Omental fat pad (tissue), 4 donors: Measurements from ENCODE around the gene GOLGA2. TPM values are rescaled to one million over a fixed set of nuclear protein-coding genes. Genes with fewer than 3 reads are reported as not detected.
"Not testable (repeated sequence)": the region's sequence is repeated elsewhere in the genome, so short reads cannot be mapped to it uniquely, and the experiment has no call there.

Experiments used
- ATAC-seq: fragments of 150-250 bp; one replicate; pipeline ENCODE4 v1.9.1; 2016; ENCODE audit warnings: mild to moderate bottlenecking, moderate library complexity; ENCODE audit not compliant: low FRiP score
- DNase-seq: peaks from one replicate; pipeline ENCODE4 v3.0.0-alpha.2; 2019; ENCODE audit warnings: low spot score
- CTCF ChIP-seq, 3 donors: fragments of 450-650 bp; IDR thresholded peaks; one replicate each; pipeline ENCODE4 v1.5.1; 2016 to 2017; ENCODE audit warnings: antibody characterized with exemption in 3 of 3, mild to moderate bottlenecking in 3 of 3, moderate library complexity in 2 of 3
- total RNA-seq, 4 donors: library from RNA; depleted of rRNA; stranded (reverse); fragments of >200 nt; gene quantifications; one replicate each; pipeline ENCODE4 v1.1.0, GENCODE V29; 2016

GOLGA2 gene
- total RNA-seq, 4 donors from 2014 or later = 63.0 to 99.8 (median 75.9) TPM

- TF ChIP-seq CTCF (IDR thresholded peaks at IDR 0.05) = no peak
- ATAC-seq = no peak
- no peak for DNase-seq
Observed at GRCh38 chr9:128233817-128234406, 41.9 kb downstream of the GOLGA2 start.

- ATAC-seq (peak; percentile 41), DNase-seq (no peak)
Observed at GRCh38 chr9:128232528-128233428, 43.0 kb downstream of the GOLGA2 start.

DNA sequence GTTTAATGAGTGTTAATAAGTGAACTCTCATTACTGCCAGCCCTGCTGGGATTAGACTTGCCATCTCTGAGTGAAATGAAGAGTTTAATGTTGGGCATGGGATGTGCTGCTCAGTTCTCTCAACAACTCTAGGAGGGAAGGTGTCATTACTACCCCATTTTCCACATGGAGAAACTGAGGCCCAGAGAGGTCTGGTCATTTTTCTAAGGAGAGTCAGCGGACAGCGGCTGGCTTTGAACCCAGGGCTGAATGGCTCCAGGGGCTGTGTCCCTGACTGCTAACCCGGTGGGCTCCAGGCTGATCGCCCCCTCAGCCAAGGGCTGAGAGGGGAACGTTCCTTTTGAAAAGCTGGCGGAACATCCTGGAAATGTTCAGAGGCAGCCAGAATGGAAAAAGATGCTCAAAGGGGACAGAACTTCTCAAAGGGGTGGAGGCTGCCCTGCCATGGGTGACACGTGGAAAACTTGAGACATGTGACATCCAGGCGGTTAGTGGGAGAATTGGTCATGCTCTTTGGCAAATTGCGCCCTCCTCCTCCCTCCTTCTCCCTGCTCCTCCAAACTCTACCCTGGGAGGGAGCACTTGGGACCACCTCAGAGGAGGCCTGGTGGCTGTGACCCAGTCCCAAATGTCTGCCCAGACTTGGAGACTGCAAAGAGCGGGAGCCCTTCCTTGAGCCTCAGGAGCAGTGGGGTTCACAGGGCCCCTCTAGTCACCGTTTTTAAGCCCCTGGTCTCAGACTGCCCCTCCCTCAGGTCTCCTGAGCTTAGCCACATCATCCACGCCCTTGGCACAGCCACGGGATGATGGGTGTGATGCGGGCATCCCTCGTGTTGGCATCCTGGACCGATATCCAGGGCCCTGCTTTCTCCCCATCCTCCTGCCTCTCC lies 43.9 kb downstream of the GOLGA2 start:
- no peak for TF ChIP-seq CTCF (IDR thresholded peaks at IDR 0.05)
- DNase-seq (no peak), ATAC-seq (no peak)

More at GRCh38 chr9:128232528-128233428, 43.0 kb downstream of the GOLGA2 start:
- TF ChIP-seq CTCF (IDR thresholded peaks at IDR 0.05) = no peak

DNA sequence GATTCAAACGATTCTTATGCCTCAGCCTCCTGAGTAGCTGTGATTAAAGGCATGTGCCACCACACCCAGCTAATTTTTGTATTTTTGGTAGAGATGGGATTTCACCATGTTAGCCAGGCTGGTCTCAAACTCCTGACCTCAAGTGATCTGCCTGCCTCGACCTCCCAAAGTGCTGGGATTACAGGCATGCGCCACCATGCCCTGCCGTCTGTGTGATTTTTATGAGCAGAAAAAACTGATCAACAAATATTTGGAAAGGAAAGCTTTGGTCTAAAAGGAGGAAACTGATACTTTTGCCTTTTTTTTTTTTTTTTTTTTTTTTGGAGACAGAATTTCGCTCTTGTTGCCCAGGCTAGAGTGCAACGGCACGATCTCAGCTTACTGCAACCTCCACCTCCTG lies 44.9 kb downstream of the GOLGA2 start:
- not testable (repeated sequence) for ATAC-seq, DNase-seq

DNA sequence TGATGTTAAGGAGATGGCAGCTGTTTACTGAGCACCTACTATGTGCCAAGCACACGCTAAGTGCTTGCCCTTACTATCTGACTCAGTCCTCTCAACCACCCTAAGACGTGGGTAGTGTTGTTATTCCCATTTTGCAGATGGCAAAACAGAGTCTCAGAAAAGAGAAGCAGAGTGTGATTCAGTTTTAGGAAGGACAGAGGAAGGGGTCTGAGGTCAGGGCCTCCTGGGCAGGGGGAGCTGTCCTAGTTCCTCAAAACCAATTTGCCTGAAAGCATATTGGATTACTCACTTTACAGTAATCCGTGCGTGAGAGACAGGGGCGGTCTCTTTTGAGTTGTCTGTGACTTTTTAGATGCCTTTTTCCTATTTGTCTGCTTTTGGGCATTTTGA lies 49.4 kb downstream of the GOLGA2 start:
- no peak for TF ChIP-seq CTCF (IDR thresholded peaks at IDR 0.05)

DNA sequence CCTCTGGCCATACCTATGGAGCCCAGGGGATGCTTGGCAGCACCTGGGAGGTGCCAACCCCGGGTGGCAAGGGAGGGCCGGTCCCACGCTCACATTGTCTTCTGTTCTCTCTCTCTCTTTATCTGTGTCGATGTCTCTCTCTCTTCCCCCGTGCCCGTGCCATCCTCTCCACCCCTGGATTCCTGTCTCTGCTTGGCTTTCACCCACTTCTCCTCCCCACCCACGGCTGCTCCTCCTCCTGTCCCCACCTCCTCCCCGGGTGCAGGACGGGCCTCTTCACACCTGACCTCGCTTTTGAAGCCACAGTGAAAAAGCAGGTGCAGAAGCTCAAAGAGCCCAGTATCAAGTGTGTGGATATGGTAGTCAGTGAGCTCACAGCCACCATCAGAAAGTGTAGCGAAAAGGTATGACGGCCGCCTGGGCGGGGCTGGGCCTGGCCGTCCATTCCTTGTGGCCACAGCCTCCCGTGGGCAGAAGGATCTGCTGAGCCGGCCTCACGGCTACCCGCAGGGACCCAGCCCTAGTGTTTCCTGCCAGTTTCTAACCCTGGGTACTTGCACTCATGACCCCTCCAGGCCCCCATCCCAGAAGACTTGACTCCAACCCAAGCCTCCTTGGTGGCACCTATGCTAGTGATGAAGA lies 49.9 kb downstream of the GOLGA2 start:
- ATAC-seq = no peak
- no peak for DNase-seq
- no peak for TF ChIP-seq CTCF (IDR thresholded peaks at IDR 0.05)

More for the DNA sequence above, 49.4 kb downstream of the GOLGA2 start:
- no peak for DNase-seq
- no peak for ATAC-seq
